ENCODE measurements around the gene C1orf52.

Gene C1orf52

GRCh38 chr1:85279458-85280080 lies 20.1 kb upstream of the C1orf52 start:
- Histone ChIP-seq H3K27me3 (replicated peaks; ENCODE audit: insufficient read depth, low read length) (no peaks in the 10 kb centered on the region), H3K9ac (ENCODE audit: low read length) (no peak overlapping the region), H3F3A (ENCODE audit: insufficient read depth, low read length) (no peaks in the 10 kb centered on the region), H3K4me3 (ENCODE audit: low read length) (no peak overlapping the region), H3K4me2 (ENCODE audit: low read depth, low read length) (no peak overlapping the region), H3K79me2 (ENCODE audit: low read length) (peaks cover 17% of the 10 kb centered on the region), H3K9me2 (replicated peaks; ENCODE audit: insufficient read depth, low read length) (no peaks in the 10 kb centered on the region), H3K36me3 (replicated peaks; ENCODE audit: insufficient read depth, low read length) (no peaks in the 10 kb centered on the region), H3K27ac (ENCODE audit: low read length) (no peak overlapping the region), H3K9me3 (replicated peaks; ENCODE audit: insufficient read depth, low read length) (no peaks in the 10 kb centered on the region), H2AFZ (ENCODE audit: low read length) (no peak overlapping the region), H4K20me1 (ENCODE audit: insufficient read depth, low read length) (no peaks in the 10 kb centered on the region; the same call in 1 of the 2 replicates), H3K4me1 (ENCODE audit: low read length) (peaks cover 8% of the 10 kb centered on the region)
- DNase-seq: no peak
- TF ChIP-seq EZH2phosphoT487 (IDR thresholded peaks at IDR 0.05; ENCODE audit: low read length) (no peak), CTCF (IDR thresholded peaks at IDR 0.05; ENCODE audit: low read length) (no peak), EZH2 (optimal IDR thresholded peaks at IDR 0.05; ENCODE audit: low read depth, low read length) (no peak)

- H3K27me3 ChIP-seq (replicated peaks; ENCODE audit: insufficient read depth, low read length): no peaks in the 10 kb centered on the region
- no peaks in the 10 kb centered on the region for H3K9me3 ChIP-seq (replicated peaks; ENCODE audit: insufficient read depth, low read length)
- no peak overlapping the region for H3K4me3 ChIP-seq (ENCODE audit: low read length)
- H3K27ac ChIP-seq (ENCODE audit: low read length): no peak overlapping the region
- H2AFZ ChIP-seq (ENCODE audit: low read length): no peak overlapping the region
- H3K4me2 ChIP-seq (ENCODE audit: low read depth, low read length): no peak overlapping the region
- no peaks in the 10 kb centered on the region for H3K36me3 ChIP-seq (replicated peaks; ENCODE audit: insufficient read depth, low read length)
- H3K9ac ChIP-seq (ENCODE audit: low read length): no peak overlapping the region
- TF ChIP-seq EZH2 (optimal IDR thresholded peaks at IDR 0.05; ENCODE audit: low read depth, low read length) (no peak), CTCF (IDR thresholded peaks at IDR 0.05; ENCODE audit: low read length) (no peak), EZH2phosphoT487 (IDR thresholded peaks at IDR 0.05; ENCODE audit: low read length) (no peak)
- no peak for DNase-seq
- no peaks in the 10 kb centered on the region for H3K9me2 ChIP-seq (replicated peaks; ENCODE audit: insufficient read depth, low read length)
- no peaks in the 10 kb centered on the region for H3F3A ChIP-seq (ENCODE audit: insufficient read depth, low read length)
- peaks cover 24% of the 10 kb centered on the region for H3K79me2 ChIP-seq (ENCODE audit: low read length)
- no peaks in the 10 kb centered on the region; the same call in none of the 2 replicates for H4K20me1 ChIP-seq (ENCODE audit: insufficient read depth, low read length)
- peaks cover 15% of the 10 kb centered on the region for H3K4me1 ChIP-seq (ENCODE audit: low read length)
These were observed 19.4 kb upstream of the C1orf52 start for GRCh38 chr1:85278853-85279314.

- H3K9me3 ChIP-seq (replicated peaks; ENCODE audit: insufficient read depth, low read length): no peaks in the 10 kb centered on the region
- H3K27ac ChIP-seq (ENCODE audit: low read length): no peak overlapping the region
- no peaks in the 10 kb centered on the region for H3K36me3 ChIP-seq (replicated peaks; ENCODE audit: insufficient read depth, low read length)
- no peaks in the 10 kb centered on the region; the same call in none of the 2 replicates for H4K20me1 ChIP-seq (ENCODE audit: insufficient read depth, low read length)
- no peaks in the 10 kb centered on the region for H3K27me3 ChIP-seq (replicated peaks; ENCODE audit: insufficient read depth, low read length)
- no peak overlapping the region for H2AFZ ChIP-seq (ENCODE audit: low read length)
- no peak overlapping the region for H3K4me3 ChIP-seq (ENCODE audit: low read length)
- H3K4me2 ChIP-seq (ENCODE audit: low read depth, low read length): no peak overlapping the region
- DNase-seq: no peak
- H3K4me1 ChIP-seq (ENCODE audit: low read length): peaks cover 16% of the 10 kb centered on the region
- H3K79me2 ChIP-seq (ENCODE audit: low read length): peaks cover 35% of the 10 kb centered on the region
- no peak for TF ChIP-seq EZH2phosphoT487 (IDR thresholded peaks at IDR 0.05; ENCODE audit: low read length)
- TF ChIP-seq CTCF (IDR thresholded peaks at IDR 0.05; ENCODE audit: low read length): no peak
- no peak for TF ChIP-seq EZH2 (optimal IDR thresholded peaks at IDR 0.05; ENCODE audit: low read depth, low read length)
- no peak overlapping the region for H3K9ac ChIP-seq (ENCODE audit: low read length)
- no peaks in the 10 kb centered on the region for H3K9me2 ChIP-seq (replicated peaks; ENCODE audit: insufficient read depth, low read length)
- H3F3A ChIP-seq (ENCODE audit: insufficient read depth, low read length): no peaks in the 10 kb centered on the region
These were observed 18.3 kb upstream of the C1orf52 start for GRCh38 chr1:85277802-85278201.
